HG03378 (cell line): ENCODE results near the gene SLC9A7.

ENCODE experiments used
- ATAC-seq: cut with Tn5 transposase; IDR thresholded peaks from one replicate; pipeline ENCODE4 v1.9.1; 2021; ENCODE audit warnings: mild to moderate bottlenecking, moderate library complexity; ENCODE audit not compliant: unreplicated experiment

Gene SLC9A7

GRCh38 chrX:46611658-46612362 lies 147.1 kb downstream of the SLC9A7 start:
- no peak for ATAC-seq

- ATAC-seq, result no peak
These were observed 148.8 kb downstream of the SLC9A7 start for GRCh38 chrX:46610070-46610658.

- ATAC-seq, result no peak
These were observed 151.0 kb downstream of the SLC9A7 start for GRCh38 chrX:46607916-46608315.

GRCh38 chrX:46602468-46603102 lies 156.3 kb downstream of the SLC9A7 start:
- ATAC-seq, result no peak

- ATAC-seq, result no peak
These were observed 157.6 kb downstream of the SLC9A7 start for GRCh38 chrX:46601283-46601682.

GRCh38 chrX:46599051-46599560 lies 159.8 kb downstream of the SLC9A7 start:
- ATAC-seq, result no peak

GRCh38 chrX:46597771-46598170 lies 161.1 kb downstream of the SLC9A7 start:
- no peak for ATAC-seq

GRCh38 chrX:46597208-46597607 lies 161.7 kb downstream of the SLC9A7 start:
- no peak for ATAC-seq

- no peak for ATAC-seq
These were observed 163.8 kb downstream of the SLC9A7 start for GRCh38 chrX:46595084-46595483.

- no peak for ATAC-seq
These were observed 168.8 kb downstream of the SLC9A7 start for GRCh38 chrX:46589977-46590723.

- no peak for ATAC-seq
These were observed 170.7 kb downstream of the SLC9A7 start for GRCh38 chrX:46588263-46588662.

GRCh38 chrX:46587753-46588171 lies 171.2 kb downstream of the SLC9A7 start:
- ATAC-seq, result no peak

GRCh38 chrX:46587158-46587557 lies 171.8 kb downstream of the SLC9A7 start:
- peak; percentile 71 for ATAC-seq

GRCh38 chrX:46584736-46585135 lies 174.2 kb downstream of the SLC9A7 start:
- ATAC-seq, result no peak

GRCh38 chrX:46582966-46583365 lies 176.0 kb downstream of the SLC9A7 start:
- no peak for ATAC-seq

GRCh38 chrX:46582325-46582724 lies 176.6 kb downstream of the SLC9A7 start:
- ATAC-seq, result no peak

- no peak for ATAC-seq
These were observed 178.3 kb downstream of the SLC9A7 start for GRCh38 chrX:46580613-46581012.

- no peak for ATAC-seq
These were observed 179.7 kb downstream of the SLC9A7 start for GRCh38 chrX:46579250-46579649.

- no peak for ATAC-seq
These were observed 181.5 kb downstream of the SLC9A7 start for GRCh38 chrX:46577221-46578005.

- ATAC-seq, result no peak
These were observed 182.5 kb downstream of the SLC9A7 start for GRCh38 chrX:46576458-46576857.

- no peak for ATAC-seq
These were observed 182.9 kb downstream of the SLC9A7 start for GRCh38 chrX:46575991-46576392.
